ENCODE data around the gene CHPT1.

- TF ChIP-seq CTCF (IDR thresholded peaks at IDR 0.05) (no peak), EZH2phosphoT487 (IDR thresholded peaks at IDR 0.05) (no peak), EZH2 (IDR thresholded peaks at IDR 0.05) (no peak)
Observed at GRCh38 chr12:101763246-101763931, 65.9 kb downstream of the CHPT1 start.
